ENCODE results near the gene TMCO1. TPM values are rescaled to one million over a fixed set of nuclear protein-coding genes. Genes with fewer than 3 reads are reported as not detected.
A peak's percentile ranks its signal among the peaks of the same experiment; 100 is the strongest.

The TMCO1 gene
- total RNA-seq, 1 donor from 2014 or later: 98.6 TPM

GRCh38 chr1:165697491-165697880, 71.2 kb downstream of the TMCO1 start:
- Mint-ChIP-seq H3K9me3 (ENCODE audit: low read depth) (no peaks in the 10 kb centered on the region), H3K27me3 (ENCODE audit: low read depth) (peaks cover 4% of the 10 kb centered on the region), H3K4me1 (ENCODE audit: low read depth) (peaks cover 25% of the 10 kb centered on the region), H3K27ac (ENCODE audit: unreplicated experiment) (peak overlapping the region; percentile 97), H3K36me3 (ENCODE audit: low read depth) (peaks cover 6% of the 10 kb centered on the region), H3K4me3 (ENCODE audit: unreplicated experiment) (peak overlapping the region; percentile 99)
- DNase-seq (ENCODE audit: low spot score): no peak
- no peak for TF ChIP-seq CTCF (IDR thresholded peaks at IDR 0.05)

GRCh38 chr1:165696625-165697100, 72.0 kb downstream of the TMCO1 start:
- peak overlapping the region; percentile 97 for H3K27ac Mint-ChIP-seq (ENCODE audit: unreplicated experiment)
- peaks cover 25% of the 10 kb centered on the region for H3K4me1 Mint-ChIP-seq (ENCODE audit: low read depth)
- H3K9me3 Mint-ChIP-seq (ENCODE audit: low read depth): no peaks in the 10 kb centered on the region
- peaks cover 13% of the 10 kb centered on the region for H3K36me3 Mint-ChIP-seq (ENCODE audit: low read depth)
- DNase-seq (ENCODE audit: low spot score): no peak
- no peak for TF ChIP-seq CTCF (IDR thresholded peaks at IDR 0.05)
- peaks cover 2% of the 10 kb centered on the region for H3K27me3 Mint-ChIP-seq (ENCODE audit: low read depth)
- peak overlapping the region; percentile 99 for H3K4me3 Mint-ChIP-seq (ENCODE audit: unreplicated experiment)

GRCh38 chr1:165695031-165695430, 73.6 kb downstream of the TMCO1 start:
- peaks cover 16% of the 10 kb centered on the region for H3K36me3 Mint-ChIP-seq (ENCODE audit: low read depth)
- no peaks in the 10 kb centered on the region for H3K27me3 Mint-ChIP-seq (ENCODE audit: low read depth)
- TF ChIP-seq CTCF (IDR thresholded peaks at IDR 0.05): no peak
- DNase-seq (ENCODE audit: low spot score): no peak
- no peaks in the 10 kb centered on the region for H3K9me3 Mint-ChIP-seq (ENCODE audit: low read depth)
- H3K27ac Mint-ChIP-seq (ENCODE audit: unreplicated experiment): no peak overlapping the region
- H3K4me3 Mint-ChIP-seq (ENCODE audit: unreplicated experiment): no peak overlapping the region
- H3K4me1 Mint-ChIP-seq (ENCODE audit: low read depth): peaks cover 25% of the 10 kb centered on the region

GRCh38 chr1:165688046-165688445, 80.6 kb downstream of the TMCO1 start:
- Mint-ChIP-seq H3K4me3 (ENCODE audit: unreplicated experiment) (no peak overlapping the region), H3K4me1 (ENCODE audit: low read depth) (peaks cover 8% of the 10 kb centered on the region), H3K27ac (ENCODE audit: unreplicated experiment) (no peak overlapping the region), H3K27me3 (ENCODE audit: low read depth) (no peaks in the 10 kb centered on the region), H3K9me3 (ENCODE audit: low read depth) (peaks cover 9% of the 10 kb centered on the region), H3K36me3 (ENCODE audit: low read depth) (peaks cover 28% of the 10 kb centered on the region)
- TF ChIP-seq CTCF (IDR thresholded peaks at IDR 0.05): no peak
- no peak for DNase-seq (ENCODE audit: low spot score)

- H3K36me3 Mint-ChIP-seq (ENCODE audit: low read depth): peaks cover 29% of the 10 kb centered on the region
- H3K4me1 Mint-ChIP-seq (ENCODE audit: low read depth): peaks cover 8% of the 10 kb centered on the region
- no peak overlapping the region for H3K4me3 Mint-ChIP-seq (ENCODE audit: unreplicated experiment)
- no peak for DNase-seq (ENCODE audit: low spot score)
- TF ChIP-seq CTCF (IDR thresholded peaks at IDR 0.05): no peak
- peaks cover 9% of the 10 kb centered on the region for H3K9me3 Mint-ChIP-seq (ENCODE audit: low read depth)
- H3K27ac Mint-ChIP-seq (ENCODE audit: unreplicated experiment): no peak overlapping the region
- H3K27me3 Mint-ChIP-seq (ENCODE audit: low read depth): no peaks in the 10 kb centered on the region
These were observed 81.7 kb downstream of the TMCO1 start for GRCh38 chr1:165686971-165687433.
